GM23248 (cell line): ENCODE results near the gene FBXL5.

Experiments
- EZH2 ChIP-seq: fragments of 200-600 bp; sonication (generic); IDR thresholded peaks from 2 replicates; pipeline ENCODE4 v1.6.1; 2018; ENCODE audit warnings: antibody characterized with exemption, mild to moderate bottlenecking; ENCODE audit not compliant: insufficient read depth, poor library complexity, severe bottlenecking
- EZH2phosphoT487 ChIP-seq: fragments of 200-600 bp; sonication (generic); IDR thresholded peaks from 2 replicates; pipeline ENCODE4 v1.6.1; 2018; ENCODE audit warnings: antibody characterized with exemption, moderate library complexity, mild to moderate bottlenecking, low read depth; ENCODE audit not compliant: insufficient read depth

- no peak for TF ChIP-seq EZH2phosphoT487
- TF ChIP-seq EZH2, result no peak
These were observed 25.9 kb upstream of the FBXL5 start for GRCh38 chr4:15681067-15681371.
